GM19438 (cell line): Measurements from ENCODE around the gene BBS9.
"Not testable (repeated sequence)": the region's sequence is repeated elsewhere in the genome, so short reads cannot be mapped to it uniquely, and the experiment has no call there.

Experiments used
- ATAC-seq: cut with Tn5 transposase; IDR thresholded peaks from one replicate; pipeline ENCODE4 v1.9.1; 2021; ENCODE audit warnings: low read depth; ENCODE audit not compliant: unreplicated experiment

The BBS9 gene

DNA sequence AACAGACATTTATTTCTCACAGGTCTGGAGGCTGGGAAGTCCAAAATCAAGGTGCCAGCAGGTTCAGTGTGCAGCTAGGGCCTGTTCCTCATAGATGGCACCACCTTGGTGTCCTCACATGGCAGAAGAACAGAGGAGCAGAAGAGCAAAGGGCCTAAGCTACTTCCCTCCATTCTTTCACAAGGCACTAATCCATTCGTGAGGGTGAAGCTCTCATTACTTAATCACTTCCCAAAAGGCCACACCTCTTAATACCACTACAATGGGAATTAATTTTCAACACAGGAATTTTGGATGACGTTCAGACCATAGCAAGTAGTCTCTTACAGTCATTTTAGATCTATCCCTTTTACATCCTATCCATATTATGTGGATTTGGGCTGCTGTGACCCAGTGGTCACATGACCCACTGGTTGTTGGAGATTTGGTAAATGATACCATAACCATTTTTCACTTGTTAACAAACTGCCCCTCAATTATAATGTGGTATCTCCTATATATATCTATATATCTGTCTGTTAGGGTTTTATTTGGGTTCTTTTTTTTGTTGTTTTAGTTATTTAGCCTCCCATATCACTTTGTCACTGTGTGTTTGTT, 63.4 kb downstream of the BBS9 start:
- ATAC-seq, result no peak

DNA sequence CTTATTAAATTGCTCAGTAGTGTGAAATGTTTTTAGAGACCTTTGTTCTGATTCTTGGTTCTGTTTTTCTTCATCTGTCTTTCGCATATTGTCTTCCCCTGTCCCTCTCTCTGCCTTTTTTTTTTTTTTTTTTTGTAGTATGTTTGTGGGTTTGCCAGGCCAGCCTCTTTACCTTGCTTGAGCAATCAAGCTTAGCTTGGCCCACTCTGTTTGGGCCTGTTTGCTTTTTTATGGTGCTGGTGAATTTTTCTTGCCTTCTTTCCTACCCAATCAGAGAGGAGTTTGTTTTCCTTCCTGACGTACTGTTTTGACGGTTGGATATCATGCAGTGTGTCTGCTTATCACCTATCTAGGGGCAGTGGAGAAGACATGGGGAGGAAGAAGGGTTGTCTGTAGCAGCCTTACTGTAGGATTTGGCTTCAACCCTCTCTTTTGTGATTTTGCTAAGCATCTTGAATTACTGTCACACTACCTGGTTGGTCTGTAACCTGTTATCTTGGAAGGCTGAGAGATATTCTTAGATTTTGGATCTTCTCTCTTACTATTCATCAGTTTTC, 64.0 kb downstream of the BBS9 start:
- no peak for ATAC-seq

DNA sequence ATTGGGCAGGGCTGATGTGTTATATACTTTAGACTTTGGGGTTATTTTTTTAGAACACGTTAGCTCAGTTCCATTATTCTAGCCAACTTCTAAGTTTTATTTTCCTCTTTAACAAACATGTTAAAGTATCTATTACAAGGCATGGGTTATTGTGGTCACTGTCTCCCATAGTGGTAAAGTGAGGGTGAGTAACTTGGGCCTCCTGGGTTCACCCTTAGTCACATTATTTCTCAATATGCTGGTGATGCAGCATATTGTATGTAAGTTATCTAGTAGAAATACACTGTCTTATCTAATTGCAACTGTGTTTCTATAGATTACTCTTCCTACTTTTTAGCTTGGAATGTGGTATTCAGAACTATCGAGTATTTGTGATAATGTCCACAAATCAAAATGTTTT, 65.9 kb downstream of the BBS9 start:
- ATAC-seq, result no peak

DNA sequence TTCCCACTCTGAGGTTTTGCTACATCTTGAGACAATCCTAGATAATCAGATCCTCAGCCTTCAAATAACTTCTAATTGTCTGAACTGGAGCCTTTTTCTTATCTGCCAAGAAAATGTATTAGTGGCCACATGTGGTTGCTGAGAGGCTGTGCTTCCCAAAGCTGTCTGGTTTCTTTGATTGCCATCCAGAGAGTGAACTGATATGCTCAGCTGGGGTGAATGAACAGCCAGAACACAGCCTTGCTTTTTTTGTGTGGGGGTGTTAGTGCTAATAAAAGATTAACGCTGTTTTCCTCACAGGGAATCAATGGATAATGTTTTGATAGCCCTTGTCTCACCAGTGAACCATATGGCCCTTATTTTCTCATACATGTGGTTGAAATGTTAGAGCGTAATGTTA, 66.9 kb downstream of the BBS9 start:
- ATAC-seq, result no peak

DNA sequence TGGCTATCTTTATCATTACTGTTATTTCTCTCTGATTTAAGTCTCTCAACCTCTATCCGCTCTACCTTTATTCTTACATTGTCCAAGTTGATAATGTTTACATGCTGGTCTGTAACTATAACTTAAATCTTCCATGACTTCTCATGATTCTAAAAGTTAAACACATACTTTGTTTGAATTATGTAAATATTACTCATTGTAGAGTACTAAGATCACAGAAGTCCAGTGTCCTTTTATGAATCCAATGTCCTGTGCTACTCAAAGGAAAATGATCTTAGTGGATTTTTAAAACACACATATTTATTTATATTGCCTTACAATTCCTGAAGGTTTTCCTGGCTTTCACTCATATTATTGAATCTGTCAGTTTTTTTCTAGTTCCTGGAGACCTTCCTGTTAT, 70.9 kb downstream of the BBS9 start:
- ATAC-seq, result no peak

DNA sequence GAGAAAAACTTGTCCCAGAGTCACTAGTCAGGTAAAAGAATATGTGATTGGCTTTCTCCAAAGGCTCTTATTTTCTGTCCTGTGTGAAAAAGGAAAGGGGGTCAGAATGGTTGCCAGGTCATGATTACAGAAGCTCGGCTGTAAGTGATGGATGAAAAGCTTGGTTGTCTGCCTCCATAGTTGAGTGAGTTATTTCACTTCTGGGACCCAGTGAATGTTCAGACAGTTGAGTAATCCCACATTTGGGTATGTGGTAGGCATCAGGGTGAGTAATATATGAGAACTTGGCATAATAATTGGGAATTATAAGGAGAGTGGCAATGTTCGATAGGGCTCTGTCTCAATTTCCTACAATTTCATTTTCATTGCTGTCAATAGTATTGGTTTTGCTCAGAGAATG, 72.5 kb downstream of the BBS9 start:
- ATAC-seq, result no peak

DNA sequence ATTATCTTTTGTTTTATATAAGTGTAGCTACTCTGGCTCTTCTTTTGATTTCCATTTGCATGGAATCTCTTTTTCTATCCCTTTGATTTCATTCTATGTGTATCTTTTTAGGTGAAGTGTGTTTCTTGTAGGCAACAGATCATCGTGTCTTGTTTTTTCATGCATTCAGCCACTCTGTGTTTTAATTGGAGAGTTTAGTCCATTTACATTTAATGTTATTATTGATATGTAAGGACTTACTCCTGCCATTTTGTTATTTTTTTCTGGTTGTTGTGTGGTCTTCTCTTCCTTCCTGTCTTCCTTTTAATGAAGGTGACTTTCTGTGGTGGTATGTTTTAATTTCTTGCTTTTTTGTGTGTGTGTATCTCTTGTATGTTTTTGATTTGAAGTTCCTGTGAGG, 81.6 kb downstream of the BBS9 start:
- ATAC-seq, result no peak

DNA sequence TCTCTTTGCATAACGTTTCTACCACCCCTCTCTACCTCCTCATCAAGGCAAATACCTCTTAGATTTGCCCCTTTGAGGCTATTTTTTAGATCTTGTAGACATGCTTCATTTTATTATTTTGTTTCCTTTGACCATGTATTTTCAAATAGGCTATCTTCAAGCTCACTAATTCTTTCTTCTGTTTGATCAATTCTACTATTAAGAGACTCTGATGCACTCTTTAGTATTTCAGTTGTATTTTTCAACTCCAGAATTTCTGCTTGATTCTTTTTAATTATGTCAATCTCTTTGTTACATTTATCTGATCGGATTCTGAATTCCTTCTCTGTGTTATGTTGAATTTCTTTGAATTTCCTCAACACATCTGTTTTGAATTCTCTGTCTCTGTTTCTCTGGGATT, 82.8 kb downstream of the BBS9 start:
- no peak for ATAC-seq

DNA sequence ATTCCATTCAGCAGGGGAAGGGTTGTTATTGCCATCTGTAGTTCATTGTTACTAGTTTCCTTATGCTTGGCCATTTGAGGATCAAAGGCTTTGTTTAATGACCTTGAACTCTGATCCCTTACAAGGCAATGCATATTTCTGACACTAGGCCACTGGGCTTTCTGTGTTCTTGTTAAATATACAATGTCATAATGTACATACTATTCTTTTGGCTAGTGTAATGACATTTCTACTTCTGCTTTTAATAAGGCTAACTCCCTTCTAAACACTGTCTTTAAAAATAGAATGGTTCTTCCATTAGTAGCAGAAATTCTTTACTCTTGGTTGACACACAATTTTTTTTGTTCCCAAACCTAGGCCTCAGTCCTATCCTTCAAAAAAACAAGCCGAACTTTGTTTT, 86.6 kb downstream of the BBS9 start:
- ATAC-seq, result no peak

DNA sequence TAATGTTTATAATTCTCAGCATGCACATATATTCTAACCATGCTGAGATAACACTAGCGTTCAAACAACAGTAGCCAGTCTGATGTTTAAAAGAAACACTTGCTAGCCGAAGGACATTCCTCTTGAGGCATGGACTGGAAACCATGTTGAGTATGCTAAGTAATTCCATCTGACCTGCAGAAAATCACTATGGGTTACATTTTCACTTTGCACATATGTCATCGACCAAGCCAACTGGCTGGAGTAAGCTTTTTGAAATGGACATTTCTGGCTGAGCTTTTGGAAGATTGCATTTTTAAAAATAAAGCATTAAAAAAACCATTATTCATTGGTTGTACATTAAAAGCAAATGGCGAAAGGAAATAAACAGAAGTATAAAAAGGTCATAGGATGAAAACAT, 88.2 kb downstream of the BBS9 start:
- ATAC-seq, result no peak

DNA sequence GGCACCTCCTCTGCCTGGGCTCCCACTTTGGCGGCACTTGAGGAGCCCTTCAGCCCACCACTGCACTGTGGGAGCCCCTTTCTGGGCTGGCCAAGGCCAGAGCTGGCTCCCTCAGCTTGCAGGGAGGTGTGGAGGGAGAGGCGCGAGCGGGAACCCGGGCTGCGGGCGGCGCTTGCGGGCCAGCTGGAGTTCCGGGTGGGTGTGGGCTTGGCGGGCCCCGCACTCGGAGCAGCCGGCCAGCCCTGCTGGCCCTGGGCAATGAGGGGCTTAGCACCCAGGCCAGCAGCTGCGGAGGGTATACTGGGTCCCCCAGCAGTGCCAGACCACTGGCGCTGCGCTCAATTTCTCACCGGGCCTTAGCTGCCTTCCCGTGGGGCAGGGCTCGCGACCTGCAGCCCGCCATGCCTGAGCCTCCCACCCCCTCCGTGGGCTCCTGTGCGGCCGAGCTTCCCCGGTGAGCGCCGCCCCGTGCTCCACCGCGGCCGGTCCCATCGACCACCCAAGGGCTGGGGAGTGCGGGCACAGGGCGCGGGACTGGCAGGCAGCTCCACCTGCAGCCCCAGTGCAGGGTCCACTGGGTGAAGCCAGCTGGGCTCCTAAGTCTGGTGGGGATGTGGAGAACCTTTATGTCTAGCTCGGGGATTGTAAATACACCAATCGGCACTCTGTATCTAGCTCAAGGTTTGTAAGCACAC, 89.6 kb downstream of the BBS9 start:
- ATAC-seq, result not testable (repeated sequence)

DNA sequence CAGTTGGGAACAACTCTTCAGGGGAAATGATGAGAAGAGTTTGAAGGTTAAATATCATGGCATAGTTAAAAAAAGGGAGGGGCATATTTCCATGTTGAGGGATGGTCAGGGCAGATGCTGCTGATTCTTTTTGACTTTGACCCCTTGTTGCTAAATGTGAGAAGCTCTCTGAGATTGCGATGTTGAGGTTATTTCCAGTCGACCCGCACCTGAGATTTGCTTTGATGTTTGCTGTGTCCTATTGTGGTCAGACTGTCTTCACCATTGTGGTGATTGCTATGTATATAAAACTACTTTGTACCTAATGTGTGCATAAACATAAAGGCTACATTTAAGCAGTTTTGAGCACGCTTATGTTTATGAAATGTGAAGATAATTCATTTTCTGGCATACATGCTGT, 90.9 kb downstream of the BBS9 start:
- ATAC-seq, result no peak

DNA sequence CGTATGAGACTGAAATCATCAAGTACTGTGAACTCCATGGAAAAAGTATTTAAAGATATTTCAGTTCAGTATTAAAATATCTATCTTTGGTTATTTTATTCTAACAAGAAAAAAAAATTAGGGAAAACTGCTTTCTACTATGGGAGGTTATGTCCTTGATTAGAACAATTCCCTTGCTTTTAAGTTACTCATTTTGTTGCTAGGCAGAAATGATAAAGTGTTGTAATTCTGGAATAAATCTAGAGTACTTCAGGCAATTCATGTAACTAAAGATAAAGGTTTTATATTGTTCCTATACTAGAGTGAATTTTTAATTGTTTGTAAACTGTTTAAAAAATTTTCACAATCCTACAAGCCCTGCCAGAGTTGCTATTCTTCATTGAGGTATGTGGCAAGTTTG, 92.0 kb downstream of the BBS9 start:
- ATAC-seq, result no peak

DNA sequence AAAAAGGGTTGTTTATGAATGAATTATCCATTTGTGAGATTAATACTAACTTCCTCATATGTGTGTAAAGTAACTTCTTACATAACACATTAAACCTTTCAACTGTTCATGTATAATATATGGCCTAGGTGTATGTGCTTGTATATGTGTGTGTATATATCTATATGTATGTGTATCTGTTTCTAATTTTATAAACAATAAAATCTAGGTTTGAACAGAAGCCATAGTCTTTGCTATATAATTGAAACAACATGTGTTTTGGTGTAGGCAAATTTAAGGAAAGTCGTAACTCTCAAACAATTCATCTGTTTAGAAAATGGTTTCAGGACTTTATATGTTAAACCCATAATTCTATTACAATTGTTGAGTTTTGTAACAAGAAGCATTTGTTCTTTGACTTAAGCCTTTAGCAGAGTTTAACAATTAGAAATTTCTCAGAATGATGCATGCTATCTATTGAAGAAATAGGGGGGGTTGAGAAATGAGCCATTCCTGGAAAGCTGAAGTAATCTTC, 103.3 kb downstream of the BBS9 start:
- ATAC-seq, result no peak

DNA sequence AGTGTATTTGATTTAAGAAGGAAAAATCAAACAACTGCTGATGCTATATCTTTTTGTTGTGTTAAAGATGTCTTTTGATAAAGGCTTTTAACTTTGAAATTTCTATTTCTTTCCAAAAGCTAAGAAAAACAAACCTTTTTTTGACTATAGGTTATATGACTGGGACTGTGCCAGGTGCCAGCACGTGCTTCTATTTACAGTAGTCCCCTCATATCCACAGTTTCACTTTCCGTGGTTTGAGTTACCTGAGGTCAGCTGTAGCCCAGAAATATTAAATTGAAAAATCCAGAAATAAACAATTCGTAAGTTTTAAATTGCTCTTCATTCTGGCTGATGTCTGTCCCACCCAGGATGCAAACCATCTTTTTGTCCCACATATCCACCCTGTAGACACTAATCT, 104.3 kb downstream of the BBS9 start:
- ATAC-seq, result no peak

DNA sequence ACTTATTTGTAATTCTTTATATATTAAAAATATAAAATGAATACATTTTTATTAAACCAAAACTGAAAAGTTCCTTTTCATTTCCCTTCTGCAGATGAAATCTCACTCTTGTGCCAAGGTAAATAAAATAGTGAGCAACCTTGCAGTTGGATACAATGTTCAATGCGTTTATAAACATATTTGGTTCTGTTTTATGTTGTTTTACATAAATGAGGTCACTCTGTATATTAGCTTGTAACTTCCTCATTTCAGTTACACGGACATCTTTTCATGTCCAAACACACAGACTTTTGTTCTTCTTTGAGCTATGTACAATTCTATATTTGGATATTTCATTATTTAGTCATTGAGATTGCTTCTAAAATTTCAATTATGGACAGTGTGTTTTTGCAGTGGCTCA, 107.7 kb downstream of the BBS9 start:
- no peak for ATAC-seq

DNA sequence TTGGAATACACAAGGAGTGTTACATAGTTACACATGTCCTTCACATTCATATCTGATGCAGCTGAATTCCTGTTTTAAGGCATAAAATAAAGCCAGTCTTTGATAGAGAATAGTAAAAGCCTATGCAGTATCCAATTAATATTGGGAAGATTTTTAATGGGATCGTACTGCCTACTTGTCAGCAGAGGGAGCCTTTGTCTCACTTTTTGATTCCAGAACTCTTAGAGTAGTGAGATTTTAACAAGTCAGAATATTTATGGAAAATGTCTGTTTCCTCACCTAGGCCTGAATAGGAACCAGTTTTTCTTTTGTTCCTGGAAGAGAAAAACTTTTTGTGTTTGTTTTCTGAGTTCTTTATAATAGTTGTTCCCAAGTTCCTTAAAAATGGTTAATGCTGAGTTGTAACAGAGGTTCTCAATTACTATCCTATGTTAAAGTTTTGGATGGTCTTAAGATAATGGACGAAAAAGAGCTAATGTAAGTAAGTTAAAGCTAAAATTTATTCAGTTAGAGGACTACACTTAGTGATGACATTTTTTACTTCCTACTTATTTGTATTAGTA, 114.0 kb downstream of the BBS9 start:
- no peak for ATAC-seq

DNA sequence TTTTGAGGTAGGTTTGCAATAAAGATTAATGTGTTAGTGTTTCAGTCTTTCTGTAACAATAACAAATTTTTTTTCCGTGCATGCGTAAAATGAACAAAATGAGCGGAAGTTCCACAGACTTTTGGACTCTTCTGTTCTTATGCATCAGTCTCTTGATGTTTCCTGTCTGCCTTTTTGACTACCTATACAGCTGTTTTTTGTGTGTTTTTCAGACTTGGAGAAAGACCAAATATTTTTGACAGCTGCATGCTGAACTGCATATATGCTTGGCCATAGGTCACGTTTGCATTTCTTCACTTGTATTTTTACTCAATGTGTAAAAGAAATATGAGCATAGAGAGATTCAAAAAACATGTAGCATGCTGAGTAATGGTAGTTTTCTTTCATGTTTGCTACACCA, 119.3 kb downstream of the BBS9 start:
- no peak for ATAC-seq

DNA sequence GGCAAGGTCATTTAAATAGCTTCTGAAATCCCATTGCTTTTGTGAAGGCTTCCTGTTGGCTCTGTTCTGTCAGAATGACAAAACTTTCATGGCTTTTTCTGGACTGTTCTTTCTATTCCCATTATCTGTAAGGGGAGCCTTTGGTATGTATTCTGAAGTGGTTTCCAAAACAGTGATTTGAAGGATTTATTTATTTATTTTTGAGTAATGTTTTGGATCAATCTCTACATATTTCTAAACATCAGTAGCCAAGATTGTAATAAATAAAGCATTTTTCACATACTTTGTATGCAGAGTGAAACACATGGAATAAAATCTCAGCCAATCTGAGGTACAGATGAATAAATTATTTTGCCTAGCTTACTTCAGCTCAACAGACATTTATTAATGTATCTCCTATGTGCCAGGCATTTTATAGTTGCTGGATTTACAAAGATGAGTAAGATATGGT, 121.1 kb downstream of the BBS9 start:
- ATAC-seq, result no peak

DNA sequence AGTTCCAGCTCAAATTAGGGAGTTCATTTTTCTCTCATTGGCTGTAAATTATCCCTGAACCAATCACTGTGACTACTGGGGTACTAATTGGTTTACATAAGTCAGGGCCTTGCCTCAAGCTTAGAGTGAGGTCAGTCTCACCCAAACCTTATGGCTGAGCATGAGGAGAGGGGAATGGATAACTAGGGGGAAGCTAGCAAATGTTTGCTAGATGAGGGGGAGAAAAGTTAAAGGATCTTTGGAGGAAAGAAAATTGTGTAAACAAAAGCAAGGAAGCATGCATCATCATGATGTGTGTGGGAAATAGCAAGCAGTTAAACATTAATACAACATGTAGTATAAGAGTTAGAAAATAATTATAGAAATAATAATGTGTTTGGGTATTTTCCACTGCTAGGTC, 121.9 kb downstream of the BBS9 start:
- ATAC-seq, result no peak

DNA sequence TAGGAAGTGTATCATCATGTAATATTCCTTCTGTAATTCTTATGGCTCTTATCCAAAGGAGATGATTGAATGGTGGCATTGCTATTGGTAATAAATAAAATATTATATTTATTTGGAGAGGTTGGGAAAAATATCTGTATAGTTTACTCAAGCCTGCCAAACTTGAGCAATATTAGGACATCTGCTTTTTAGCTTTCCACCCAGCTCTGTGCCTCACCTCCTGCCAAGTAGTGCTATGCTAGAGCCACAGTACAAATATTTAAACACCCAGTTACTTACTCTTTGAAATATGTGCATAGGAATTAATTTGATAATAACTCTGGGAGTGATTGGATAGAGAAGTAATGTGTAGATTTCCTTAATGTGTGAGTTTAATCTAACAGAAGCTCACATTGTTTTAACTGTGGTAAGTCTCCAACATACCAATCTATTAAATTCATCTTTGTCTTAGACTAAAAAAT, 129.2 kb downstream of the BBS9 start:
- ATAC-seq, result no peak

DNA sequence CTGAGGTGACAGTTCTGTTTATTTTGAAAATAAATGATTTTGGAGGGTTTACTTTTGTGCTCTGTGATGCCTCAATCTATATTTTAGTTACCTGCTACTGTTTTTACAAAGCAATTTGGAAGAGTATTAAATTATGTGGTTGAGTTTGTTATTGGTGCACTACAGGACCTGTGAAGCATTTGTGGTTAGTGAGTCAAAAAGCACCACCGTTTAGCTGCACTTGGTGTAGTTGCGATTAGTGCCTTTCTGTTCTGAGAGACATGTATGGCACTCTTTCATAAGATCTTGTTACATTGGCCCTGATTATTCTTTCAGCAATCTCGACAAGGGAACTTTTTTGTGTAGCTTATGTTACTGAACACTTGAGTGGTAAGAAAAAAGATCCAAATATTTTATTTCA, 132.2 kb downstream of the BBS9 start:
- ATAC-seq, result no peak
